Purkinje cell (primary cell): Measurements from ENCODE around the gene TMEM273. TPM values are rescaled to one million over a fixed set of nuclear protein-coding genes. Genes with fewer than 3 reads are reported as not detected.

Experiments
- polyA plus RNA-seq: library from polyadenylated mRNA; unstranded; fragments of >200 nt; fragmentation: Nextera tagmentation; gene quantifications from 2 replicates; pipeline ENCODE4 v1.2.1, GENCODE V29; 2014

The TMEM273 gene, protein sequence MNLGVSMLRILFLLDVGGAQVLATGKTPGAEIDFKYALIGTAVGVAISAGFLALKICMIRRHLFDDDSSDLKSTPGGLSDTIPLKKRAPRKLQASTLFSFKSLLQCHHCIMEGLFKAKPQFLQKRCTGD
- polyA plus RNA-seq = not detected in 2 replicates

DNA sequence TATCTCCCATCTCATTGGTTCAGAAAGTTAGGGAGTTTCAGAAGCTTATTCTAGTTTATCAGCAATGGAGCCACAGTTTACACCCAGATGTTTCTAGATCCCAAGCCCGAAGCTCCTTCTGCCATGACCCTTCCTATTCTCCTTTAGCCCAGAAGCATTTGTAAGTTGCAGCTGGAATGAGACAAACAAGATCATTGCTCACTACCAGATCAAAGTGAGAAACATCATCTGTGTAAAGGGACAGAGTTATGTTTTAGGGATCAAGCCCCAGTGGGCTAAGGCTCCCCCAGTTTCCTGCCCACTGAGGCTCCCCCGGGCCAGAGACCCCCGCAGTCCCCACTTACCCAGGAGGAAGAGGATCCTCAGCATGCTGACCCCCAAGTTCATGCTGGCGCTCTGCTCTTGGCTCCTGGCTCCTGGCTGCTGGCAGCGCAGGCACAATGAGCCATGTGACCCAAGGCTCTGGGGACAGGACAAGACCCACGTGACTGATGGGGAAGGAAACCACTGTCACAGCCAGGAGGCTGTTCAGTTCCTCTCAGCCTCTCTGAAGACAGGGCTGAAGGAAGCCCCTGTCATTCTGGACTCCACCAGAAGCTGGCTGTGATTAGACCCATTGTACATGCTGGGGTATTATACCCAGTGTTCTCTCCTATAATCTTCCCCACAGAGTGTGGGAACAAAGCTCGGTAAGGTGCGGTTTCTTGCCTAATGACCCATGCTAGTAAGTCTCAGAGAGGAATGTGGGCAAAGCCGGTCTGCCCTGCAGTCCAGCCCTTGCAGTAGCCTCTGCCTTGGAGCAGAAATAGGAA is at the start of gene TMEM273:
TMEM273 (minus strand) TSS at position 442 of the 812 bp plus-strand sequence; CDS start at position 387, 55 bp downstream.

DNA sequence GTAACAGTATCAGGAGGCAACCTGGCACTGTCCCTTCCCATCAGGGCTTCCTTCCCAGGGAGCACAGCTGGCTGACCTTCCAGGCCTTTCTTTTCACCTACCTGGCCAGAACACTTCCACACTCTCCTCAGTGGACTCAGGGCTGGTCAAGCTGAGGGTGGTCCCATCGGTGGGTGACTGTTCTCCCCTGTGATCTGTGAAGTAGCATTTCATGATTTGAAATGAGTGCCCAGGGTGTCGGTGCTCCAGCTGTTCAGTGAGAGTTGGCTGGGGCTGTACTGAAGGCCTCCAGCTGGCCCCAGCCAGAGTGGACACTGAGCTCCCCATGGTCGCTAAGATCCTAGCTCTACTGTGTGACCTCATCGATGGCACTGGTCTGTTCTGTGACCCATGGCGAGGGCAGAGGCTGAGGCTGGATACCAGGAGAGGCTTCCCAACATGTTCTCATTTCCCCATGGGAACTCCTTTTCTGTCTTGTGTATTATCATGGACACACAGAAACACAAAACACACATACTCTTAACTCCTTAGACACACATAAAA is 54.4 kb downstream of the TMEM273 start, which contains the start of gene FAM170B:
FAM170B (minus strand) TSS at position 316 of the 543 bp plus-strand sequence; CDS start at position 213, 103 bp downstream.

DNA sequence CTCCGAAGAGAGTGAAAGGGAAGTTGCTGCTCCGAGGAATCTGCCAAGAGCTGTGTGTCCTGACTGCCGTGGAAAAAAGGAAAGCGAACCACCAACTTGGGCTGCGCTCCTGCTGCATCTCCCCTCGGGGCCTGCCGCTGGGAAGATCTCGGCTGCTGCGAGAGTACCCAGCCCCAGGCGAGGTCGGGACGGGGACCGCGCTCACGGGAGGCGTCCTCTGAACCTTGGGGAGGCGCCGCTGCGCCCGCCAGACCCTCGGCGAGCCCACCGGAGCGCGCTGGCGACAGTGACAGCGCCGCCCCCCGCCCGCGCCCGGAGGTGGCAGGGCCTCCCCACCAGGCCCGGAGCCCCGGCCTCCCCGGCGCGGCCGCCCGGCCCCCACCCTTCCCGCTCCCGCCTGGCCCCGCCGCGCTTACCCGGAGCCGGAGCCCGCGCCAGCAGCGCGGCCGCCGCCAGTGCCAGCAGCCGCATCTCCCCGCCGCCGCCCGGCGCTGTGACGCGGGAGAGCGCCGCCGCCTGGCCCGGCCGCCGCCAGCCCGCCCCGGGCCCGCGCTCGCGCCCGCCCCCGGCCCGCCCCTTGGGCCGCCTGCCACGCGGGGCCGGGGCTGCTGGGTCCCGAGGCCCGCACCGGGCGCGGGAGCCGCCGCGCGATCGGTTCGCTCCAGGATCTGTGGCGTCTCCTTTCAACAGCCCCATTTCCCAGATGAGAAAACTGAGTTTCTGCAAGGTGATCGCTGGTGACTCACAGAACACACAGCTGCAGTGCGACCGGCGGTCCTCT is 73.0 kb downstream of the TMEM273 start, which contains the start of gene VSTM4:
VSTM4 (minus strand) TSS at position 508 of the 781 bp plus-strand sequence; CDS start at position 471, 37 bp downstream.

Other genes starting within 250 kb of the TMEM273 start
- not detected in 2 replicates for gene LRRC18, start 248.6 kb downstream of the TMEM273 start, polyA plus RNA-seq
- 1.5 and 1.7 TPM in 2 replicates for gene VSTM4, start 72.9 kb downstream of the TMEM273 start, polyA plus RNA-seq
- not detected in 2 replicates for gene FAM170B, start 54.4 kb downstream of the TMEM273 start, polyA plus RNA-seq
- gene C10orf71, start 110.8 kb upstream of the TMEM273 start, polyA plus RNA-seq = not detected in 2 replicates
- 0.25 and 4.2 TPM in 2 replicates for gene DRGX, start 207.7 kb upstream of the TMEM273 start, polyA plus RNA-seq